ENCODE data around the gene AGAP2. TPM values are rescaled to one million over a fixed set of nuclear protein-coding genes. Genes with fewer than 3 reads are reported as not detected.

Gene AGAP2
- total RNA-seq, 2 donors from 2014 or later, result 3.2 to 5.0 TPM

- ATAC-seq, result no peak
- intact Hi-C loops (cut with DNase I), result no loop called here
Observed at GRCh38 chr12:57674691-57675090, 63.9 kb downstream of the AGAP2 start.

More at GRCh38 chr12:57674691-57675090, 63.9 kb downstream of the AGAP2 start:
- no peak for DNase-seq

Small RNA genes within 50 kb of the gene (microRNA-seq; reads per million reads assigned to microRNA genes)
- 0 reads per million in 2 donors for gene MIR6759

Other genes starting within 250 kb of the AGAP2 start
- 10 to 100 TPM; 20.0 to 31.7 TPM for gene DDIT3, start 218.2 kb downstream of the AGAP2 start, total RNA-seq
- 10 to 100 TPM; 35.7 to 41.5 TPM for gene MBD6, start 215.9 kb downstream of the AGAP2 start, total RNA-seq
- gene DCTN2, start 191.6 kb downstream of the AGAP2 start, total RNA-seq, result 10 to 100 TPM; 80.5 to 96.7 TPM
- under 1 TPM; 0.10 to 0.18 TPM for gene KIF5A, start 188.7 kb downstream of the AGAP2 start, total RNA-seq
- 10 to 100 TPM; 15.3 to 16.1 TPM for gene PIP4K2C, start 147.6 kb downstream of the AGAP2 start, total RNA-seq
- gene DTX3, start 133.9 kb downstream of the AGAP2 start, total RNA-seq, result 10 to 100 TPM; 24.5 to 25.3 TPM
- gene ARHGEF25, start 127.3 kb downstream of the AGAP2 start, total RNA-seq, result 10 to 100 TPM; 13.7 to 17.3 TPM
- 1 to 10 TPM; 2.4 to 3.3 TPM for gene B4GALNT1, start 105.5 kb downstream of the AGAP2 start, total RNA-seq
- gene OS9, start 44.6 kb downstream of the AGAP2 start, total RNA-seq, result 100 to 1,000 TPM; 160 to 163 TPM
- 10 to 100 TPM; 34.9 to 37.1 TPM for gene TSPAN31, start 6.3 kb upstream of the AGAP2 start, total RNA-seq
- gene CDK4, start 13.6 kb upstream of the AGAP2 start, total RNA-seq, result 10 to 100 TPM; 45.2 to 62.0 TPM
- 10 to 100 TPM; 11.7 to 15.0 TPM for gene MARCHF9, start 16.4 kb upstream of the AGAP2 start, total RNA-seq
- 1 to 10 TPM in 1 of 2 donors, under 1 TPM in 1; 0.44 to 1.5 TPM for gene CYP27B1, start 28.3 kb upstream of the AGAP2 start, total RNA-seq
- gene METTL1, start 33.4 kb upstream of the AGAP2 start, total RNA-seq, result 10 to 100 TPM in 1 of 2 donors, 1 to 10 TPM in 1; 7.2 to 16.0 TPM
- 1 to 10 TPM; 2.9 to 3.3 TPM for gene EEF1AKMT3, start 33.9 kb upstream of the AGAP2 start, total RNA-seq
- 10 to 100 TPM; 29.2 to 38.1 TPM for gene TSFM, start 44.0 kb upstream of the AGAP2 start, total RNA-seq
- 1 to 10 TPM; 2.7 to 2.8 TPM for gene AVIL, start 80.0 kb upstream of the AGAP2 start, total RNA-seq
- 10 to 100 TPM; 90.6 to 97.1 TPM for gene CTDSP2, start 108.0 kb upstream of the AGAP2 start, total RNA-seq
- 1 to 10 TPM; 7.6 to 9.4 TPM for gene ATP23, start 202.8 kb upstream of the AGAP2 start, total RNA-seq